ENCODE results near the gene DAO.

GRCh38 chr12:108948367-108948766, 68.5 kb downstream of the DAO start:
- TF ChIP-seq, protein P1, sequence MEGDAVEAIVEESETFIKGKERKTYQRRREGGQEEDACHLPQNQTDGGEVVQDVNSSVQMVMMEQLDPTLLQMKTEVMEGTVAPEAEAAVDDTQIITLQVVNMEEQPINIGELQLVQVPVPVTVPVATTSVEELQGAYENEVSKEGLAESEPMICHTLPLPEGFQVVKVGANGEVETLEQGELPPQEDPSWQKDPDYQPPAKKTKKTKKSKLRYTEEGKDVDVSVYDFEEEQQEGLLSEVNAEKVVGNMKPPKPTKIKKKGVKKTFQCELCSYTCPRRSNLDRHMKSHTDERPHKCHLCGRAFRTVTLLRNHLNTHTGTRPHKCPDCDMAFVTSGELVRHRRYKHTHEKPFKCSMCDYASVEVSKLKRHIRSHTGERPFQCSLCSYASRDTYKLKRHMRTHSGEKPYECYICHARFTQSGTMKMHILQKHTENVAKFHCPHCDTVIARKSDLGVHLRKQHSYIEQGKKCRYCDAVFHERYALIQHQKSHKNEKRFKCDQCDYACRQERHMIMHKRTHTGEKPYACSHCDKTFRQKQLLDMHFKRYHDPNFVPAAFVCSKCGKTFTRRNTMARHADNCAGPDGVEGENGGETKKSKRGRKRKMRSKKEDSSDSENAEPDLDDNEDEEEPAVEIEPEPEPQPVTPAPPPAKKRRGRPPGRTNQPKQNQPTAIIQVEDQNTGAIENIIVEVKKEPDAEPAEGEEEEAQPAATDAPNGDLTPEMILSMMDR (IDR thresholded peaks at IDR 0.05; ENCODE audit: insufficient read depth, low read length) = no peak
- TF ChIP-seq POLR2AphosphoS5 (IDR thresholded peaks at IDR 0.05; ENCODE audit: low read depth) (no peak), SPI1 (IDR thresholded peaks at IDR 0.05; ENCODE audit: borderline replicate concordance, low read depth) (peak; percentile 52; the same call in 1 of the 2 replicates), GABPA (IDR thresholded peaks at IDR 0.05; ENCODE audit: low read depth) (no peak)
- TF ChIP-seq, protein P2, sequence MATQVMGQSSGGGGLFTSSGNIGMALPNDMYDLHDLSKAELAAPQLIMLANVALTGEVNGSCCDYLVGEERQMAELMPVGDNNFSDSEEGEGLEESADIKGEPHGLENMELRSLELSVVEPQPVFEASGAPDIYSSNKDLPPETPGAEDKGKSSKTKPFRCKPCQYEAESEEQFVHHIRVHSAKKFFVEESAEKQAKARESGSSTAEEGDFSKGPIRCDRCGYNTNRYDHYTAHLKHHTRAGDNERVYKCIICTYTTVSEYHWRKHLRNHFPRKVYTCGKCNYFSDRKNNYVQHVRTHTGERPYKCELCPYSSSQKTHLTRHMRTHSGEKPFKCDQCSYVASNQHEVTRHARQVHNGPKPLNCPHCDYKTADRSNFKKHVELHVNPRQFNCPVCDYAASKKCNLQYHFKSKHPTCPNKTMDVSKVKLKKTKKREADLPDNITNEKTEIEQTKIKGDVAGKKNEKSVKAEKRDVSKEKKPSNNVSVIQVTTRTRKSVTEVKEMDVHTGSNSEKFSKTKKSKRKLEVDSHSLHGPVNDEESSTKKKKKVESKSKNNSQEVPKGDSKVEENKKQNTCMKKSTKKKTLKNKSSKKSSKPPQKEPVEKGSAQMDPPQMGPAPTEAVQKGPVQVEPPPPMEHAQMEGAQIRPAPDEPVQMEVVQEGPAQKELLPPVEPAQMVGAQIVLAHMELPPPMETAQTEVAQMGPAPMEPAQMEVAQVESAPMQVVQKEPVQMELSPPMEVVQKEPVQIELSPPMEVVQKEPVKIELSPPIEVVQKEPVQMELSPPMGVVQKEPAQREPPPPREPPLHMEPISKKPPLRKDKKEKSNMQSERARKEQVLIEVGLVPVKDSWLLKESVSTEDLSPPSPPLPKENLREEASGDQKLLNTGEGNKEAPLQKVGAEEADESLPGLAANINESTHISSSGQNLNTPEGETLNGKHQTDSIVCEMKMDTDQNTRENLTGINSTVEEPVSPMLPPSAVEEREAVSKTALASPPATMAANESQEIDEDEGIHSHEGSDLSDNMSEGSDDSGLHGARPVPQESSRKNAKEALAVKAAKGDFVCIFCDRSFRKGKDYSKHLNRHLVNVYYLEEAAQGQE (IDR thresholded peaks at IDR 0.05; ENCODE audit: insufficient replicate concordance, low read depth) = no peak

Measured in HL-60 (cell line).